HAP-1 (cell line): ENCODE measurements around the gene PRKAR2B.

Source experiments
- DNase-seq, 2 experiments: peaks; one replicate each; pipeline ENCODE4 v3.0.0-alpha.2; 2016 to 2020; ENCODE audit warnings: low spot score in 2 of 2
- H3K27me3 ChIP-seq: fragments of 250-450 bp; sonication (Bioruptor Pico); 2 replicates; pipeline ENCODE4 v1.5.1; 2020; ENCODE audit warnings: low read depth, mild to moderate bottlenecking, moderate library complexity
- H3K36me3 ChIP-seq: fragments of 250-450 bp; sonication (Bioruptor Pico); replicated peaks from 2 replicates; pipeline ENCODE4 v1.5.1; 2020; ENCODE audit warnings: mild to moderate bottlenecking
- H3K4me1 ChIP-seq: fragments of 250-450 bp; sonication (Bioruptor Pico); 2 replicates; pipeline ENCODE4 v1.5.1; 2020; ENCODE audit warnings: mild to moderate bottlenecking
- H3K4me3 ChIP-seq: fragments of 250-450 bp; sonication (Bioruptor Pico); 2 replicates; pipeline ENCODE4 v1.5.1; 2020; ENCODE audit warnings: mild to moderate bottlenecking, moderate library complexity
- H3K9me3 ChIP-seq: fragments of 250-450 bp; sonication (Bioruptor Pico); 2 replicates; pipeline ENCODE4 v1.5.1; 2020; ENCODE audit warnings: mild to moderate bottlenecking, moderate library complexity
- in situ Hi-C: fragments of 300-500 bp; cut with MboI; formaldehyde crosslinking; loops from 3 replicates; pipeline ENCODE4 v1.14.3; 2020; ENCODE audit warnings: low sequenced_read_pairs, inconsistent platforms, mixed read lengths

Gene PRKAR2B

GRCh38 chr7:107017965-107018719 lies 26.4 kb upstream of the PRKAR2B start:
- in situ Hi-C loops: no loop called here
- no peaks in the 10 kb centered on the region for H3K27me3 ChIP-seq
- no peaks in the 10 kb centered on the region for H3K9me3 ChIP-seq
- H3K4me3 ChIP-seq: no peak overlapping the region
- no peaks in the 10 kb centered on the region for H3K4me1 ChIP-seq
- DNase-seq: no peak
- H3K36me3 ChIP-seq: no peaks in the 10 kb centered on the region

- Histone ChIP-seq H3K9me3 (no peaks in the 10 kb centered on the region), H3K27me3 (no peaks in the 10 kb centered on the region), H3K4me3 (no peak overlapping the region), H3K36me3 (no peaks in the 10 kb centered on the region), H3K4me1 (no peaks in the 10 kb centered on the region)
- DNase-seq: no peak
- in situ Hi-C loops: no loop called here
These were observed 24.1 kb upstream of the PRKAR2B start for GRCh38 chr7:107020400-107020799.

GRCh38 chr7:107021600-107021999 lies 22.9 kb upstream of the PRKAR2B start:
- no peak overlapping the region for H3K4me3 ChIP-seq
- DNase-seq: no peak
- no peaks in the 10 kb centered on the region for H3K9me3 ChIP-seq
- no peaks in the 10 kb centered on the region for H3K36me3 ChIP-seq
- in situ Hi-C loops: no loop called here
- no peaks in the 10 kb centered on the region for H3K4me1 ChIP-seq
- no peaks in the 10 kb centered on the region for H3K27me3 ChIP-seq

- no peak for DNase-seq
- no peaks in the 10 kb centered on the region for H3K36me3 ChIP-seq
- no peak overlapping the region for H3K4me3 ChIP-seq
- in situ Hi-C loops: no loop called here
- no peaks in the 10 kb centered on the region for H3K27me3 ChIP-seq
- no peaks in the 10 kb centered on the region for H3K4me1 ChIP-seq
- no peaks in the 10 kb centered on the region for H3K9me3 ChIP-seq
These were observed 20.9 kb upstream of the PRKAR2B start for GRCh38 chr7:107023522-107024151.

- no peak overlapping the region for H3K4me3 ChIP-seq
- in situ Hi-C loops: no loop called here
- DNase-seq: no peak
- no peaks in the 10 kb centered on the region for H3K36me3 ChIP-seq
- H3K9me3 ChIP-seq: no peaks in the 10 kb centered on the region
- H3K27me3 ChIP-seq: no peaks in the 10 kb centered on the region
- H3K4me1 ChIP-seq: no peaks in the 10 kb centered on the region
These were observed 19.6 kb upstream of the PRKAR2B start for GRCh38 chr7:107024906-107025305.

- Histone ChIP-seq H3K9me3 (no peaks in the 10 kb centered on the region), H3K27me3 (no peaks in the 10 kb centered on the region), H3K4me3 (no peak overlapping the region), H3K36me3 (no peaks in the 10 kb centered on the region), H3K4me1 (no peaks in the 10 kb centered on the region)
- in situ Hi-C loops: no loop called here
- no peak for DNase-seq
These were observed 18.9 kb upstream of the PRKAR2B start for GRCh38 chr7:107025449-107026103.

- in situ Hi-C loops: no loop called here
- Histone ChIP-seq H3K9me3 (no peaks in the 10 kb centered on the region), H3K4me1 (no peaks in the 10 kb centered on the region), H3K36me3 (no peaks in the 10 kb centered on the region), H3K4me3 (no peak overlapping the region), H3K27me3 (no peaks in the 10 kb centered on the region)
- no peak for DNase-seq
These were observed 18.3 kb upstream of the PRKAR2B start for GRCh38 chr7:107026166-107026565.

GRCh38 chr7:107027208-107027607 lies 17.3 kb upstream of the PRKAR2B start:
- no peaks in the 10 kb centered on the region for H3K36me3 ChIP-seq
- no peaks in the 10 kb centered on the region for H3K4me1 ChIP-seq
- DNase-seq: no peak
- H3K9me3 ChIP-seq: no peaks in the 10 kb centered on the region
- H3K27me3 ChIP-seq: no peaks in the 10 kb centered on the region
- no peak overlapping the region for H3K4me3 ChIP-seq
- in situ Hi-C loops: no loop called here

- Histone ChIP-seq H3K27me3 (no peaks in the 10 kb centered on the region), H3K4me1 (no peaks in the 10 kb centered on the region), H3K9me3 (no peaks in the 10 kb centered on the region), H3K4me3 (no peak overlapping the region), H3K36me3 (no peaks in the 10 kb centered on the region)
- DNase-seq: no peak
- in situ Hi-C loops: no loop called here
These were observed 15.3 kb upstream of the PRKAR2B start for GRCh38 chr7:107029061-107029763.

GRCh38 chr7:107029764-107030286 lies 14.7 kb upstream of the PRKAR2B start:
- no peaks in the 10 kb centered on the region for H3K27me3 ChIP-seq
- H3K4me1 ChIP-seq: no peaks in the 10 kb centered on the region
- no peak for DNase-seq
- no peak overlapping the region for H3K4me3 ChIP-seq
- in situ Hi-C loops: no loop called here
- no peaks in the 10 kb centered on the region for H3K9me3 ChIP-seq
- H3K36me3 ChIP-seq: no peaks in the 10 kb centered on the region

GRCh38 chr7:107032050-107032449 lies 12.5 kb upstream of the PRKAR2B start:
- Histone ChIP-seq H3K36me3 (no peaks in the 10 kb centered on the region), H3K4me3 (no peak overlapping the region), H3K9me3 (no peaks in the 10 kb centered on the region), H3K4me1 (no peaks in the 10 kb centered on the region), H3K27me3 (no peaks in the 10 kb centered on the region)
- in situ Hi-C loops: no loop called here
- DNase-seq: no peak

GRCh38 chr7:107032720-107033438 lies 11.6 kb upstream of the PRKAR2B start:
- DNase-seq: no peak
- no peaks in the 10 kb centered on the region for H3K4me1 ChIP-seq

GRCh38 chr7:107034553-107034952 lies 10.0 kb upstream of the PRKAR2B start:
- DNase-seq: no peak
- in situ Hi-C loops: no loop called here
- no peaks in the 10 kb centered on the region for H3K4me1 ChIP-seq
- H3K36me3 ChIP-seq: no peaks in the 10 kb centered on the region
- H3K4me3 ChIP-seq: no peak overlapping the region
- no peaks in the 10 kb centered on the region for H3K9me3 ChIP-seq
- no peaks in the 10 kb centered on the region for H3K27me3 ChIP-seq

More at GRCh38 chr7:107032720-107033438, 11.6 kb upstream of the PRKAR2B start:
- no peaks in the 10 kb centered on the region for H3K9me3 ChIP-seq
- no peaks in the 10 kb centered on the region for H3K36me3 ChIP-seq
- H3K27me3 ChIP-seq: no peaks in the 10 kb centered on the region
- in situ Hi-C loops: no loop called here
- no peak overlapping the region for H3K4me3 ChIP-seq
